Muscle layer of colon (tissue), 2 donors: ENCODE data around the gene FOXK2.

Experiments
- H3K27ac ChIP-seq: one replicate; pipeline ENCODE4 v1.7.0; 2013; ENCODE audit warnings: low read depth, mild to moderate bottlenecking, low read length, moderate library complexity
- H3K27me3 ChIP-seq, 2 donors: one replicate each; pipeline ENCODE4 v1.7.0; 2013; ENCODE audit warnings: low read length in 2 of 2, mild to moderate bottlenecking in 2 of 2; ENCODE audit not compliant: insufficient read depth in 2 of 2, control insufficient read depth in 1 of 2
- H3K36me3 ChIP-seq: one replicate; pipeline ENCODE4 v1.7.0; 2013; ENCODE audit warnings: mild to moderate bottlenecking, low read length; ENCODE audit not compliant: insufficient read depth
- H3K4me1 ChIP-seq: one replicate; pipeline ENCODE4 v1.7.0; 2013; ENCODE audit warnings: mild to moderate bottlenecking, low read length; ENCODE audit not compliant: insufficient read depth
- H3K4me3 ChIP-seq, 2 donors: one replicate each; pipeline ENCODE4 v1.7.0; 2013; ENCODE audit warnings: low read length in 2 of 2, low read depth in 1 of 2, mild to moderate bottlenecking in 1 of 2, moderate library complexity in 1 of 2
- H3K9ac ChIP-seq: one replicate; pipeline ENCODE4 v1.7.0; 2013; ENCODE audit warnings: low read length
- H3K9me3 ChIP-seq: one replicate; pipeline ENCODE4 v1.7.0; 2013; ENCODE audit warnings: mild to moderate bottlenecking, low read length
- donor health status: abdominal sarcoma.
- donor health status: Adenocarcinoma of cecum.

FOXK2 gene

DNA sequence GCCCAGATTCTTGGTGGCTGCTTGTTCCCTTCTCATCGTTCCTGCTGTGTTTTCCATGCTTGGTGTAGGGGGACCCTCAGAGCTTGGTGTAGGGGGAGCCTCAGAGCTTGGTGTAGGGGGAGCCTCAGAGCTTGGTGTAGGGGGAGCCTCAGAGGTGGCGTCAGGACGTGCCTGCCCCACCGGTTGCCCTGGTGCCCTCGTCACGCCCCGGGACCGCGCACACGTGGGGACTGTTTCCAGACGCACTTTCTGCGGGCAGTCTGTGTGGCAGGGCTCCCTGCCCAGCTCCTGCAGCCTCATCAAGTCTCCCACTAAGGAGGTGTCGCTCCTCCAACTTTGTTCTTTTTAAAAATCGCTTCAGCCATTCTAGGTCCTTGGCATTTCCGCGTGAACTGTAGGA is 76.8 kb downstream of the FOXK2 start:
- H3K27ac ChIP-seq = no peak overlapping the region
- no peak overlapping the region for H3K9ac ChIP-seq
- peaks cover 32% of the 10 kb centered on the region for H3K36me3 ChIP-seq
- H3K27me3 ChIP-seq = no peaks in the 10 kb centered on the region
- no peak overlapping the region for H3K4me3 ChIP-seq
- H3K4me1 ChIP-seq = peaks cover 16% of the 10 kb centered on the region
- H3K9me3 ChIP-seq = no peaks in the 10 kb centered on the region

DNA sequence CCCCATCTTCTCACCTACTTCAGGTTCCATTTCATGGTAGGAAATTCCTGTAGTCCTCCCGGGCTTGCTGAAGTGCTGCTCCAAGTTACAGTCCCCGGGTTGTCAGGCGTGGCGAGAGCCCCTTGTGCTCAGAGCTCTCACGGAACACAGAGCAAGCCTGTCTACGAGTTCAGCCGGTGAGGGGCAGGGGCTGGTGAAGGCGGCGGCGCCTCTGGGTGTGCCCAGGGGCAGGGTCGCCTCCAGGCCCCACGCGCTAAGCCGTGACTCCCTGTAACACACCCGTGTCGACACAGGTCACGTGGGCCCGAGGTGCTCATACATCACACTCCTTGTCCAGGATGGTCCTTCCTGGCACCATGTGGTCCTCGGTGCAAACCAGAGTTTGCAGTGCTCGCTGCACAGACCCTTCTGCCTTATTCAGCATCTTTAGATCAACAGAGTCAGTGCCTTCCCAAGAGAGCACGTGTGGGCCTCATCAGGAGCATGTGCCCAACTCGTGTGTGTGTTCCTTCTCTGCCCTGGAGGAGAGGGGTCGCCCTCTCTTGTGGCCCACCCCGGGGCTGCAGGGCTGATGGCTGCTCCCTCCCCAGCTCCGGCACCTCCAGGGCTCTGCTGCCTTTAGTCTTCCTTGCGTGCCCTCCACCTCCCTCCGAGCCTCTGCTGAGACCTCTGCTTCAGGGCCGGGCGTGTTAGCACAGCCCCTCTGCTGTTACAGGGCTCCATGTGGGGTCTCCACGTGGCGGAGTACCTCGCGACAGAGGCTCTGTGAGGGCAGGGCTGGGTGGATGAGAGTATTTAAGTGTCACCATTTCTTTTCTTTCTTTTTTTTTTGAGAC is 77.5 kb downstream of the FOXK2 start:
- no peak overlapping the region for H3K9ac ChIP-seq
- H3K27me3 ChIP-seq = no peaks in the 10 kb centered on the region
- peaks cover 39% of the 10 kb centered on the region for H3K36me3 ChIP-seq
- H3K9me3 ChIP-seq = no peaks in the 10 kb centered on the region
- no peak overlapping the region for H3K27ac ChIP-seq
- no peak overlapping the region for H3K4me3 ChIP-seq
- peaks cover 9% of the 10 kb centered on the region for H3K4me1 ChIP-seq

DNA sequence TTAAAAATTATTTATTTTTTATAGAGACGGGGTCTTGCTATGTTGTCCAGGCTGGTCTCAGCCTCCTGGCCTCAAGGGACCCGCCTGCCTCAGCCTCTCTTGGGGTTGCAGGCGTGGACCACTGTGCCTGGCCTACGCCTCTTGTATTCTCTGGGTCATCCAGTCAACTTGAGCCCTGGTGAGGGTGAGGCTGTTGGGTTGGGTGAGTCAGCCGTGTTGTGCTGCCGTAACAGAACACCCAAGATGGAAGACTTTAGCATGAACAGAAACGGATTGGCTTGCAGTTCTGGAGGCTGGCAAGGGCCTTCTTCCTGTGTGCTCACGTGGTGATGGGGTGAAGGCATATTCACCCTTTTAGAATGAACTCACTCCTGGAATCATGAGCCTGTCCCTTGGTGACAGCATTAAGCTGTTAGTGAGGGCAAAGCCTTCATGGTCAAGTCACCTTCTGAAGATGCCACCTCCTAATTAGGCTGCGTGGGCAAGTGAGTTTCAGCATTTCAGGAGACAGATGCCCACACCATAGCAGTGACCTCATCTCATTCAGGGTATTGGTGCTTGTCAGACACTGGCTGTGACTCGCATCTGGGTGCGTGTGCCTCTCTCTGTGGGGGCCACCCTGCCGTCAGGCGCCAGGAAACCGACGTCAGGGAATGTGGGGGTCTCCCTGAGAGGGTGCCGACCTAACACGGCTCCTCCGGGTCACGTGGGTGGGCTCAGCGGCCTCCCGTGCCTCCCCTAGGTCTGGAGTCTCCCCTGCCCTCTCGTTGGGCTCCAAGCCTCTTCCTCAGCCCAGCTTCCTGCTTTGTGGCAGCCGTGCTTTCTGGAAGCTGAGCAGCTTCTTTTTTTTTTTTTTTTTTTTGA is 79.0 kb downstream of the FOXK2 start:
- Histone ChIP-seq H3K27ac (no peak overlapping the region), H3K36me3 (peaks cover 52% of the 10 kb centered on the region), H3K9ac (no peak overlapping the region)

DNA sequence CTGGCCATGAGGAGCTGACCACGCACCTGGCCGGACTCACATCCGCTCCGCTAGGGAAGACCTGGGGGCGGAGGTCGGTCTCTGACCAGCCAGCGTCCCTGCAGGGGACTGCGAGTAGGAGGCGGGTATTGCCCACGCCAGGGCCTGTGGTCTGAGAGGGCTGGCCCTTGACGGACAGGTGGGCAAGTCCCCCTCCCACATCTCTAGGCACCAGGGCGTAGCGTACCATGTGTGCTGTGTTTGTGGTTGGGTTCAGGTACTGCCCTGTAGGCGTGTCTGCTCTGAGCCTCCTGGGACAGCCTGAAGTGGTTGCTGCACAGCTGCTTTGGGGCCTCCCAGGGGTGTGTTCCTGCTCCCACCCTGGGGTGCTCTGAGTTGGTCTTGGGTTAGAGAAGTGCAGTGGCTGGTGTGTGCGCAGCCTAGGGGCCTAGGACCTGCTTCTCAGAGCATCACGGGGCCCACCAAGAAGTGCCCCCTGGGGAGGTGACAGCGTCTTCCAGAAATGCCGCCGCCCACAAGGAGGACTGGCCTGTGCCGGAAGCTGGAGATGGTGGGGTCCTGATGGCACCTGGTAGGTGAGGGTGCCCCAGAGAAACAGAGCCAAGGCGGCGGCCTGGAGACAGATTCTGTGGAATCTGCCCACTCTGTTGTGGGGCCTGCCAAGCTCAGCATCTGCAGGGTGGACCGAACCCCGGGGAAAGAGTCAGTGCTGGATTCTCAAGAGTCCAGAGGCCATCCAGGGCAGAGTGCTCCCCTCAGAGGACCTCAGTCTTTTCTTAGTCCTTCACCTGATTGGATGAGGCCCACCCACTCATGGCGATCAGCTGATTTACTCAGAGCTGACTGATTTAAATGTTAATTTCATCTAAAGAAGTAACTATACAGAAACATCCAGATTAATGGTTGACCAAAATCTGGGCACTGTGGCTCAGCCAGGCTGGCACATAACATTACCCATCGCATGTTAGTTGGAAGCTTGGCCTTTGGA is 80.4 kb downstream of the FOXK2 start:
- Histone ChIP-seq H3K9me3 (no peaks in the 10 kb centered on the region), H3K9ac (no peak overlapping the region), H3K27ac (no peak overlapping the region), H3K36me3 (peaks cover 57% of the 10 kb centered on the region), H3K4me1 (no peaks in the 10 kb centered on the region), H3K4me3 (no peak overlapping the region), H3K27me3 (no peaks in the 10 kb centered on the region)

More for the DNA sequence above, 79.0 kb downstream of the FOXK2 start:
- Histone ChIP-seq H3K4me1 (no peaks in the 10 kb centered on the region), H3K9me3 (no peaks in the 10 kb centered on the region), H3K27me3 (no peaks in the 10 kb centered on the region), H3K4me3 (no peak overlapping the region)

- H3K27ac ChIP-seq = no peak overlapping the region
- H3K9ac ChIP-seq = no peak overlapping the region
- no peaks in the 10 kb centered on the region for H3K9me3 ChIP-seq
- no peaks in the 10 kb centered on the region for H3K4me1 ChIP-seq
- peaks cover 63% of the 10 kb centered on the region for H3K36me3 ChIP-seq
- no peak overlapping the region for H3K4me3 ChIP-seq
- no peaks in the 10 kb centered on the region for H3K27me3 ChIP-seq
These were observed 81.4 kb downstream of the FOXK2 start for GRCh38 chr17:82600731-82601446.

- Histone ChIP-seq H3K4me1 (no peaks in the 10 kb centered on the region), H3K27me3 (no peaks in the 10 kb centered on the region), H3K27ac (no peak overlapping the region), H3K9ac (no peak overlapping the region), H3K4me3 (no peak overlapping the region), H3K9me3 (no peaks in the 10 kb centered on the region), H3K36me3 (peaks cover 65% of the 10 kb centered on the region)
These were observed 82.0 kb downstream of the FOXK2 start for GRCh38 chr17:82601447-82602000.

- H3K4me1 ChIP-seq = no peaks in the 10 kb centered on the region
- no peaks in the 10 kb centered on the region for H3K27me3 ChIP-seq
- H3K9me3 ChIP-seq = no peaks in the 10 kb centered on the region
- H3K27ac ChIP-seq = no peak overlapping the region
- H3K4me3 ChIP-seq = no peak overlapping the region
- no peak overlapping the region for H3K9ac ChIP-seq
- peaks cover 59% of the 10 kb centered on the region for H3K36me3 ChIP-seq
These were observed 83.0 kb downstream of the FOXK2 start for GRCh38 chr17:82602487-82602886.

DNA sequence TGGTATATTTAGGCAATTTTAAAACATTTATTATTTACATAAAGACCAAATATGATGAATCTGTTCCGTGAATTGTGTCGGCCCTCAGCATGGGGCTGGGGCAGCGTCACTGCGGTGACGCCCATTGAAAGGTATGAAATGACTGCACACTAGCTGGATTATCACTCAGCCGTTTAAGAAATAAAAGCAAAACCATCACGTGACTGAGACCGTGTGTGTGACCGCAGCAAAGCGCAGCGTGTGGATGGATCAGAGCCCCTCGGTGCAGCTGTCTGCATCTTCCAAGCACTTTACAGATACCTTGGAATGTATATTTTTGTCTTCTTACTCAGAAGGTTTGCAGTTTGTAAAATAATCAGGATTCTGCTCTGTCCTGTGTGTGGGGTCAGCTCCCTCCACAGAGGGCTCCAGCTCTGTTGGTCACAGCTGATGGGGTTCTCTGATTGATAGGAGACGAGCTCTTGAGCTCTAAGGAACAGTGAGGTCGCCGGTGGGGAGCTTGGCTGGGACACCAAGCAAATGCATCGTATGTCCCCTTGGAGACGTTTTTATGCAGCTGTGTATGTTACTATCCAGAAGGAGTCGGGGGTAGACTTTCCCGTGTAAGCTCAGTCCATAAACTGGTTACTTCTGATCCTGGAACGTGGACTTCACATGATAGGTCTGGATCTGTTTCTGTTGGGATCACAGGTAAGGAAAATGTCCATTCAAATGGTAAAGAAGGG is 83.6 kb downstream of the FOXK2 start:
- no peak overlapping the region for H3K9ac ChIP-seq
- H3K27me3 ChIP-seq = no peaks in the 10 kb centered on the region
- no peaks in the 10 kb centered on the region for H3K9me3 ChIP-seq
- H3K27ac ChIP-seq = no peak overlapping the region
- no peak overlapping the region for H3K4me3 ChIP-seq
- H3K36me3 ChIP-seq = peaks cover 59% of the 10 kb centered on the region
- no peaks in the 10 kb centered on the region for H3K4me1 ChIP-seq

DNA sequence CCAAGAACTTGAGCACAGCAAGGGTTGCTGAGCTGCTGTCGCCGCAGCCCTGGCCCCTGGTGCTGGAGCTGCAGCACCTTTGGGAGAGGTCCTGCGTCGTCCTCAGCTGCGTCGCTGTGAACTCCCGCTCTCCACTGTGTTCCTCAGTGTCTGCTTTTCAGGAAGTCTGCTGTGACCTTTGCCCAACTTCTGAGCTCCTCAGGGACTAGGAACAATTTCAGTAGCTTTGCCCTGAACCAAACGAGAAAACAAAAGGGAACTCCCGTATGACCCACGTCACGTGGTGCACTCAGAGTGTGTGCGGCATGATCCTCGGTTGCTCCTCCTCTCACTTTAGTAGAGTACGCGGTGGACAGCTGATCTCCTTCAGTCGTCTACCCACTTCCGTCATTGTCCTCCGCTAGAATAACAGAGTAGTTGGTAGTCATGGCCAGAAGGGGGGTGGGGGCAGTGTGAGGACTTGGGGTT is 84.5 kb downstream of the FOXK2 start:
- no peak overlapping the region for H3K9ac ChIP-seq
- peaks cover 55% of the 10 kb centered on the region for H3K36me3 ChIP-seq
- H3K27me3 ChIP-seq = no peaks in the 10 kb centered on the region
- H3K4me1 ChIP-seq = no peaks in the 10 kb centered on the region
- no peak overlapping the region for H3K4me3 ChIP-seq
- no peak overlapping the region for H3K27ac ChIP-seq
- H3K9me3 ChIP-seq = no peaks in the 10 kb centered on the region

- peaks cover 57% of the 10 kb centered on the region for H3K36me3 ChIP-seq
- no peaks in the 10 kb centered on the region for H3K27me3 ChIP-seq
- H3K4me1 ChIP-seq = no peaks in the 10 kb centered on the region
- H3K9ac ChIP-seq = no peak overlapping the region
- no peak overlapping the region for H3K27ac ChIP-seq
- no peaks in the 10 kb centered on the region for H3K9me3 ChIP-seq
- no peak overlapping the region for H3K4me3 ChIP-seq
These were observed 85.0 kb downstream of the FOXK2 start for GRCh38 chr17:82604532-82604931.
